H1 (cell line): ENCODE data around the gene ICAM5. TPM values are rescaled to one million over a fixed set of nuclear protein-coding genes. Genes with fewer than 3 reads are reported as not detected.

Source experiments
- ATF2 ChIP-seq: IDR thresholded peaks from 2 replicates; pipeline ENCODE4 v1.6.1; 2012; ENCODE audit warnings: low read length, inconsistent platforms
- CBX5 ChIP-seq: fragments of 300-800, 300-1000 bp; sonication (generic); IDR thresholded peaks from 2 replicates; pipeline ENCODE4 v1.7.1; 2016; ENCODE audit warnings: antibody characterized with exemption, low read length, low read depth
- EGR1 ChIP-seq: IDR thresholded peaks from 2 replicates; pipeline ENCODE4 v1.6.1; 2011; ENCODE audit warnings: low read depth, low read length, borderline replicate concordance
- KDM5A ChIP-seq: fragments of 200-600 bp; IDR thresholded peaks from 2 replicates; pipeline ENCODE4 v1.7.1; 2012; ENCODE audit warnings: mild to moderate bottlenecking, low read length, inconsistent platforms, mixed read lengths
- MAFK ChIP-seq: IDR thresholded peaks from 2 replicates; pipeline ENCODE4 v1.6.1; 2012; ENCODE audit warnings: low read depth, mild to moderate bottlenecking, improper control_type of control experiment, low read length
- POLR2A ChIP-seq, 2 experiments: IDR thresholded peaks; 1 replicate in 1 of 2; 2 replicates in 1 of 2; pipeline ENCODE4 v1.6.1; 2011; ENCODE audit warnings: low read depth in 2 of 2, low read length in 2 of 2, mild to moderate bottlenecking in 2 of 2; ENCODE audit errors: control extremely low read depth in 1 of 2
- SP1 ChIP-seq: IDR thresholded peaks from 2 replicates; pipeline ENCODE4 v1.6.1; 2011; ENCODE audit warnings: low read depth, low read length
- TAF7 ChIP-seq: optimal IDR thresholded peaks from 2 replicates; pipeline ENCODE3; 2011; ENCODE audit warnings: low read depth, mild to moderate bottlenecking, inconsistent platforms, low read length, moderate library complexity, borderline replicate concordance
- polyA plus RNA-seq, 7 experiments: library from polyadenylated mRNA; depleted of rRNA in 3 of 7; stranded (reverse) in 5 of 7; unstranded in 2 of 7; fragments of >200 nt in 5 of 7; fragments of 200-250 nt in 2 of 7; gene quantifications; 1 replicate in 5 of 7; 2 replicates in 1 of 7; 4 replicates in 1 of 7; pipeline versions ENCODE4 v1.2.1 to v1.2.3, GENCODE V29; 2011 to 2013; ENCODE audit warnings: missing spikeins in 2 of 7, mixed read lengths in 2 of 7
- total RNA-seq: library from RNA; stranded (reverse); fragmentation: NEBNext Ultra II Directional; extraction: Animal tissue kit (Norgen Biotek cat#: 25700); gene quantifications from 2 replicates; pipeline ENCODE4 v1.2.1, GENCODE V29; 2021

ICAM5 gene
- total and polyA plus RNA-seq, 2 of the 8 experiments (the other 6 are each of a cell fraction or from before 2014, with no cell fraction given), result 3.9 to 4.8 TPM

GRCh38 chr19:10284065-10284959, 5.4 kb upstream of the ICAM5 start (continued):
- no peak for TF ChIP-seq TAF7
- no peak for TF ChIP-seq POLR2A (IDR thresholded peaks at IDR 0.05; ENCODE audit: control extremely low read depth in 1 of 2, low read depth in 2 of 2, low read length in 2 of 2)
- no peak for TF ChIP-seq ATF2
- no peak for TF ChIP-seq KDM5A
- TF ChIP-seq CBX5, result no peak
- TF ChIP-seq EGR1, result no peak
- no peak for TF ChIP-seq MAFK
- no peak for TF ChIP-seq SP1
